IMR-90 (cell line): Measurements from ENCODE around the gene RAC3. TPM values are rescaled to one million over a fixed set of nuclear protein-coding genes. Genes with fewer than 3 reads are reported as not detected.

Experiments
- ATAC-seq: fragments of 200-7000 bp; cut with Tn5 transposase; 2 replicates; pipeline ENCODE4 v1.9.1; 2020; ENCODE audit warnings: low read depth, mild to moderate bottlenecking, moderate library complexity
- BruUV-seq: library from RNA; stranded (reverse); fragments of 400-500 nt; replicated peaks from 2 replicates; lab custom pipeline; 2021; lab: Mats Ljungman, UMichigan
- CTCF ChIA-PET: fragments of 300-600 bp; formaldehyde crosslinking; extraction: SDS; loops from one replicate; lab custom pipeline; 2021; ENCODE audit warnings: antibody characterized with exemption; lab: Yijun Ruan, JAX
- POLR2A ChIA-PET: fragments of 300-600 bp; sonication (Branson Sonifier 250); formaldehyde crosslinking; loops from one replicate; lab custom pipeline; 2022; ENCODE audit warnings: antibody characterized with exemption; ENCODE audit not compliant: unreplicated experiment; lab: Charles Lee
- DNase-seq: peaks from one replicate; pipeline ENCODE4 v3.0.0; 2013
- H2AFZ ChIP-seq: replicated peaks from 2 replicates; pipeline ENCODE3; 2013; ENCODE audit warnings: low read length, mild to moderate bottlenecking; ENCODE audit not compliant: poor library complexity
- H2AK5ac ChIP-seq: 2 replicates; pipeline ENCODE4 v1.6.1; 2013; ENCODE audit warnings: low read depth, low read length, inconsistent platforms
- H2AK9ac ChIP-seq: replicated peaks from 2 replicates; pipeline ENCODE3; 2013; ENCODE audit warnings: mild to moderate bottlenecking, low read depth, low read length, moderate library complexity; ENCODE audit not compliant: poor library complexity
- H2BK120ac ChIP-seq: 2 replicates; pipeline ENCODE4 v1.6.1; 2013; ENCODE audit warnings: low read depth, low read length, inconsistent platforms
- H2BK15ac ChIP-seq: 3 replicates; pipeline ENCODE4 v1.6.1; 2013; ENCODE audit warnings: low read depth, low read length, inconsistent platforms
- H2BK20ac ChIP-seq: 2 replicates; pipeline ENCODE4 v1.6.1; 2013; ENCODE audit warnings: low read depth, mild to moderate bottlenecking, inconsistent platforms, low read length, moderate library complexity
- H2BK5ac ChIP-seq: 2 replicates; pipeline ENCODE4 v1.6.1; 2013; ENCODE audit warnings: mild to moderate bottlenecking, low read depth, low read length, inconsistent platforms; ENCODE audit not compliant: poor library complexity, severe bottlenecking
- H3K14ac ChIP-seq: replicated peaks from 2 replicates; pipeline ENCODE4 v1.6.1; 2013; ENCODE audit warnings: low read depth, low read length, inconsistent platforms
- H3K18ac ChIP-seq: 2 replicates; pipeline ENCODE4 v1.6.1; 2013; ENCODE audit warnings: low read depth, low read length, control low read depth
- H3K23ac ChIP-seq: 2 replicates; pipeline ENCODE4 v1.6.1; 2013; ENCODE audit warnings: low read depth, low read length, inconsistent platforms
- H3K27ac ChIP-seq: 2 replicates; pipeline ENCODE4 v1.5.1; 2013; ENCODE audit warnings: mild to moderate bottlenecking, control low read depth, low read length; ENCODE audit not compliant: insufficient read depth
- H3K27me3 ChIP-seq: 2 replicates; pipeline ENCODE4 v1.6.1; 2013; ENCODE audit warnings: low read length; ENCODE audit not compliant: control insufficient read depth, insufficient read depth
- H3K36me3 ChIP-seq: 2 replicates; pipeline ENCODE4 v1.6.1; 2013; ENCODE audit warnings: low read length, mixed read lengths; ENCODE audit not compliant: control insufficient read depth, insufficient read depth
- H3K4ac ChIP-seq: 2 replicates; pipeline ENCODE4 v1.6.1; 2013; ENCODE audit warnings: low read depth, low read length, inconsistent platforms
- H3K4me1 ChIP-seq: 2 replicates; pipeline ENCODE4 v1.6.1; 2013; ENCODE audit warnings: low read length, mixed read lengths; ENCODE audit not compliant: control insufficient read depth, insufficient read depth
- H3K4me2 ChIP-seq: 2 replicates; pipeline ENCODE4 v1.6.1; 2013; ENCODE audit warnings: low read depth, mild to moderate bottlenecking, control low read depth, low read length, moderate library complexity
- H3K4me3 ChIP-seq: 2 replicates; pipeline ENCODE4 v1.5.1; 2013; ENCODE audit warnings: low read depth, mild to moderate bottlenecking, control low read depth, low read length, moderate library complexity; ENCODE audit not compliant: insufficient read depth
- H3K56ac ChIP-seq: 2 replicates; pipeline ENCODE4 v1.6.1; 2013; ENCODE audit warnings: low read length, inconsistent platforms; ENCODE audit not compliant: insufficient read depth; ENCODE audit errors: extremely low read depth
- H3K79me1 ChIP-seq, 2 experiments: 2 replicates each; pipeline ENCODE4 v1.6.1; 2013; ENCODE audit warnings: low read length in 2 of 2, inconsistent platforms in 1 of 2, low read depth in 1 of 2
- H3K9ac ChIP-seq: 2 replicates; pipeline ENCODE4 v1.6.1; 2013; ENCODE audit warnings: low read depth, low read length, control low read depth
- H3K9me1 ChIP-seq: 2 replicates; pipeline ENCODE4 v1.6.1; 2013; ENCODE audit warnings: low read length, inconsistent platforms; ENCODE audit not compliant: insufficient read depth
- H3K9me3 ChIP-seq: 2 replicates; pipeline ENCODE4 v1.6.1; 2013; ENCODE audit warnings: low read length; ENCODE audit not compliant: control insufficient read depth, insufficient read depth
- H4K20me1 ChIP-seq: 2 replicates; pipeline ENCODE4 v1.6.1; 2013; ENCODE audit warnings: low read length, inconsistent platforms; ENCODE audit not compliant: insufficient read depth
- H4K5ac ChIP-seq: 2 replicates; pipeline ENCODE4 v1.6.1; 2013; ENCODE audit warnings: mild to moderate bottlenecking, low read depth, low read length, control low read depth
- H4K8ac ChIP-seq, 2 experiments: 2 replicates each; pipeline ENCODE4 v1.6.1; 2013; ENCODE audit warnings: low read depth in 2 of 2, low read length in 2 of 2, control low read depth in 1 of 2, inconsistent platforms in 1 of 2
- H4K91ac ChIP-seq: 2 replicates; pipeline ENCODE4 v1.6.1; 2013; ENCODE audit warnings: low read depth, low read length, inconsistent platforms; ENCODE audit not compliant: insufficient read depth
- BHLHE40 ChIP-seq: fragments of 150-350 bp; IDR thresholded peaks from 2 replicates; pipeline ENCODE4 v1.6.1; 2016; ENCODE audit warnings: mild to moderate bottlenecking, low read depth, low read length
- CEBPB ChIP-seq: IDR thresholded peaks from 2 replicates; pipeline ENCODE4 v1.6.1; 2012; ENCODE audit warnings: low read depth, low read length, improper control_type of control experiment
- CHD1 ChIP-seq: IDR thresholded peaks from 2 replicates; pipeline ENCODE4 v1.6.1; 2012; ENCODE audit warnings: low read depth, low read length, improper control_type of control experiment
- CTCF ChIP-seq: conservative IDR thresholded peaks from 2 replicates; pipeline ENCODE4 v1.5.1; 2012; ENCODE audit warnings: mild to moderate bottlenecking, low read depth, low read length, improper control_type of control experiment
- ELK1 ChIP-seq: fragments of 150-350 bp; IDR thresholded peaks from 2 replicates; pipeline ENCODE4 v1.6.1; 2016; ENCODE audit warnings: low read depth, mild to moderate bottlenecking, low read length, moderate library complexity, borderline replicate concordance
- FOS ChIP-seq: fragments of 150-350 bp; IDR thresholded peaks from 2 replicates; pipeline ENCODE4 v1.6.1; 2016; ENCODE audit warnings: low read depth, low read length
- MAFK ChIP-seq: IDR thresholded peaks from 2 replicates; pipeline ENCODE4 v1.6.1; 2012; ENCODE audit warnings: low read depth, low read length, improper control_type of control experiment
- MAZ ChIP-seq: IDR thresholded peaks from 2 replicates; pipeline ENCODE4 v1.6.1; 2012; ENCODE audit warnings: low read depth, mild to moderate bottlenecking, low read length, improper control_type of control experiment, moderate library complexity, borderline replicate concordance
- MXI1 ChIP-seq: IDR thresholded peaks from 2 replicates; pipeline ENCODE4 v1.6.1; 2012; ENCODE audit warnings: low read depth, mild to moderate bottlenecking, low read length, moderate library complexity, borderline replicate concordance
- NFE2L2 ChIP-seq: fragments of 150-350 bp; IDR thresholded peaks from 2 replicates; pipeline ENCODE4 v1.6.1; 2016; ENCODE audit warnings: low read depth, mild to moderate bottlenecking, low read length
- POLR2A ChIP-seq: IDR thresholded peaks from 2 replicates; pipeline ENCODE4 v1.6.1; 2012; ENCODE audit warnings: mild to moderate bottlenecking, low read depth, low read length
- RAD21 ChIP-seq: IDR thresholded peaks from 2 replicates; pipeline ENCODE4 v1.6.1; 2012; ENCODE audit warnings: low read length, improper control_type of control experiment
- RCOR1 ChIP-seq: IDR thresholded peaks from 2 replicates; pipeline ENCODE4 v1.6.1; 2012; ENCODE audit warnings: mild to moderate bottlenecking, low read length, improper control_type of control experiment; ENCODE audit not compliant: insufficient replicate concordance
- RFX5 ChIP-seq: IDR thresholded peaks from 2 replicates; pipeline ENCODE4 v1.8.0; 2012; ENCODE audit warnings: low read depth, mild to moderate bottlenecking, low read length, moderate library complexity
- SMC3 ChIP-seq: fragments of 150-350 bp; IDR thresholded peaks from 2 replicates; pipeline ENCODE4 v1.6.1; 2016; ENCODE audit warnings: low read depth, mild to moderate bottlenecking, antibody characterized with exemption, low read length, moderate library complexity
- USF2 ChIP-seq: fragments of 150-350 bp; IDR thresholded peaks from 2 replicates; pipeline ENCODE4 v1.6.1; 2017; ENCODE audit warnings: mild to moderate bottlenecking, antibody characterized with exemption, low read length, low read depth
- WGBS, 2 experiments: methylation state at CpG; one replicate each; pipeline versions ENCODE4 v1.1.5 to v1.1.7; 2013; ENCODE audit warnings: missing lambda C conversion rate in 2 of 2; ENCODE audit not compliant: insufficient read length in 1 of 2; ENCODE audit errors: extremely low coverage in 2 of 2; 5-methylcytosine and 5-hydroxymethylcytosine counted together
- dilution Hi-C: fragments of 300-500 bp; cut with HindIII; formaldehyde crosslinking; loops from one replicate; pipeline ENCODE4 v1.14.3; 2018; ENCODE audit warnings: low sequenced_read_pairs; ENCODE audit not compliant: unreplicated experiment
- in situ Hi-C: fragments of 300-500 bp; cut with MboI; formaldehyde crosslinking; loops from 3 replicates; pipeline ENCODE4 v1.14.3; 2019; ENCODE audit warnings: low sequenced_read_pairs, inconsistent platforms, mixed read lengths
- intact Hi-C: fragments of 100-400 bp; cut with micrococcal nuclease; formaldehyde crosslinking; loops from 2 replicates; pipeline ENCODE4 v1.10.0; 2022
- polyA plus RNA-seq, 3 experiments: library from polyadenylated mRNA; depleted of rRNA; stranded (reverse); fragments of >200 nt; gene quantifications; 2 replicates each; pipeline ENCODE4 v1.2.3, GENCODE V29; 2012; ENCODE audit warnings: low replicate concordance in 1 of 3
- total RNA-seq: library from RNA; depleted of rRNA; stranded (reverse); fragments of >200 nt; gene quantifications from 2 replicates; pipeline ENCODE4 v1.2.3, GENCODE V29; 2012

Gene RAC3
- total and polyA plus RNA-seq, 2 of the 4 experiments (the other 2 are of a cell fraction): 5.7 to 23.4 TPM

GRCh38 chr17:82055965-82056728 is 24.7 kb downstream of the RAC3 start:
- Histone ChIP-seq H3K9me1 (no peaks in the 10 kb centered on the region), H4K20me1 (peaks cover 4% of the 10 kb centered on the region), H3K9me3 (no peaks in the 10 kb centered on the region), H4K8ac (no peak overlapping the region), H2BK5ac (no peak overlapping the region), H3K27ac (no peak overlapping the region), H2BK20ac (no peak overlapping the region), H3K18ac (no peak overlapping the region), H3K56ac (no peak overlapping the region), H2AK5ac (no peak overlapping the region), H3K27me3 (no peaks in the 10 kb centered on the region), H3K9ac (no peak overlapping the region), H4K91ac (no peak overlapping the region), H3K4me1 (peaks cover 9% of the 10 kb centered on the region; the same call in 1 of the 2 replicates), H3K23ac (no peak overlapping the region), H4K5ac (no peak overlapping the region), H3K79me1 (peaks cover 6 to 29% of the 10 kb centered on the region in 2 experiments), H2BK120ac (no peak overlapping the region), H3K4me3 (no peak overlapping the region), H3K4ac (no peak overlapping the region), H2BK15ac (no peak overlapping the region), H3K14ac (no peak overlapping the region), H2AFZ (no peak overlapping the region), H2AK9ac (no peak overlapping the region), H3K4me2 (no peak overlapping the region), H3K36me3 (peaks cover 64% of the 10 kb centered on the region)
- ChIA-PET POLR2A (no interaction called here), CTCF (no interaction called here)
- in situ Hi-C loops (no loop called here), dilution Hi-C loops (no loop called here), intact Hi-C loops (no loop called here)
- BruUV-seq: no TSS peak
- TF ChIP-seq CEBPB (no peak), CTCF (no peak), CHD1 (no peak), MAZ (no peak), RCOR1 (no peak), RFX5 (no peak), BHLHE40 (no peak), POLR2A (no peak), NFE2L2 (no peak), USF2 (no peak), MXI1 (no peak), FOS (no peak), ELK1 (no peak), SMC3 (no peak), MAFK (no peak), RAD21 (no peak)
- ATAC-seq (no peak), DNase-seq (no peak)
- 94% methylated on average over 19 of the region's 28 CpGs; no CpG with 5 or more reads in 1 of the 2 experiments for whole genome bisulfite sequencing, 2 experiments
